Heart left ventricle (tissue), 16 donors: Measurements from ENCODE around the gene NRROS. TPM values are rescaled to one million over a fixed set of nuclear protein-coding genes. Genes with fewer than 3 reads are reported as not detected.

ENCODE experiments used
- ATAC-seq, 4 donors: fragments of 200-7000 bp; cut with Tn5 transposase; one replicate each; pipeline ENCODE4 v1.9.1; 2020 to 2022; ENCODE audit warnings: moderate library complexity in 4 of 4, mild to moderate bottlenecking in 3 of 4, moderate number of reproducible peaks in 1 of 4
- DNase-seq, 5 donors: peaks; one replicate each; pipeline ENCODE4 v3.0.0-alpha.2; 2020
- H3K27ac ChIP-seq, 12 donors: fragments of 200-600 bp; sonication (generic) in 4 of 12; one replicate each; pipeline versions ENCODE4 v1.5.0 to v1.8.0; 2016 to 2022; ENCODE audit warnings: mild to moderate bottlenecking in 2 of 12
- H3K27me3 ChIP-seq, 9 donors: fragments of 200-600 bp; sonication (generic) in 2 of 9; one replicate each; pipeline versions ENCODE4 v1.5.1 to v1.8.0; 2016 to 2022; ENCODE audit warnings: mild to moderate bottlenecking in 3 of 9
- H3K36me3 ChIP-seq, 9 donors: fragments of 200-600 bp; sonication (generic) in 2 of 9; one replicate each; pipeline versions ENCODE4 v1.5.0 to v1.8.0; 2018 to 2022; ENCODE audit warnings: mild to moderate bottlenecking in 2 of 9
- H3K4me1 ChIP-seq, 12 donors: fragments of 200-600 bp; sonication (generic) in 4 of 12; one replicate each; pipeline versions ENCODE4 v1.5.0 to v1.8.0; 2016 to 2022; ENCODE audit warnings: mild to moderate bottlenecking in 3 of 12
- H3K4me3 ChIP-seq, 12 donors: fragments of 200-600 bp; sonication (generic) in 4 of 12; one replicate each; pipeline versions ENCODE4 v1.5.0 to v1.8.0; 2017 to 2022; ENCODE audit warnings: mild to moderate bottlenecking in 9 of 12, moderate library complexity in 4 of 12
- H3K9me3 ChIP-seq, 12 donors: fragments of 200-600 bp; sonication (generic) in 4 of 12; one replicate each; pipeline versions ENCODE4 v1.5.0 to v1.8.0; 2016 to 2022; ENCODE audit warnings: mild to moderate bottlenecking in 1 of 12
- POLR2A ChIP-seq, 2 donors: fragments of 450-650 bp; IDR thresholded peaks; one replicate each; pipeline ENCODE4 v1.6.1; 2017; ENCODE audit warnings: antibody characterized with exemption in 2 of 2, mild to moderate bottlenecking in 2 of 2, moderate library complexity in 2 of 2
- WGBS, 4 donors: extraction: QIAGEN DNeasy Blood & Tissue Kit in 2 of 4; methylation state at CpG; one replicate each; pipeline versions ENCODE4 v1.1.5 to v1.1.7; 2013 to 2018; 5-methylcytosine and 5-hydroxymethylcytosine counted together
- intact Hi-C, 10 donors: fragments of 100-400 bp; cut with DNase I; formaldehyde crosslinking; loops; one replicate each; pipeline versions ENCODE4 v1.11.1 to v1.14.2; 2022
- polyA plus RNA-seq, 2 donors: library from polyadenylated mRNA; stranded (reverse); fragments of 200-250 nt; gene quantifications; one replicate each; pipeline ENCODE4 v1.2.3, GENCODE V29; 2013
- total RNA-seq, 9 donors: library from RNA; depleted of rRNA in 2 of 9; stranded (reverse); fragments of >200 nt in 2 of 9; fragmentation: NEBNext Ultra II Directional in 3 of 9; extraction: Animal tissue kit (Norgen Biotek cat#: 25700) in 3 of 9; gene quantifications; one replicate each; pipeline versions ENCODE4 v1.1.0 to v1.2.4, GENCODE V29; 2016 to 2023
- TF ChIP-seq, protein P1 (sequence below), 12 donors: fragments of 200-600 bp; sonication (generic) in 4 of 12; IDR thresholded peaks; one replicate each; pipeline versions ENCODE4 v1.5.0 to v1.8.0; 2018 to 2022; ENCODE audit warnings: antibody characterized with exemption in 12 of 12, mild to moderate bottlenecking in 5 of 12
- donor health status: ischemic (EF 13 %, LVEDD 7.1; RV severe dilation, severe dysfunction).
- donor health status: healthy with polysubstance abuse.
- donor health status: DM: no; HTN: yes; CAD: no.
- donor health status: DM: no; HTN: no; CAD: no.
- donor health status: ischemic (EF 25% LVEDD 6.9; RV normal size, moderate dysfunction).
- donor health status: ischemic (EF 25% LVEDD 5.7; RV mildly dilated, moderate dysfunction).
- donor health status: healthy.
- donor health status: DM: yes; HTN: yes; CAD: no.
- donor health status: ischemic (EF 35%, LVEDD 5.7; RV mildly dilated, moderate dysfunction).
- donor health status: nonischemic (EF 11% LVEDD 7.7; RV severe dilation, severe dysfunction).
- donor health status: DM: yes; HTN: yes; CAD: no.
- donor health status: PGD.
- donor health status: ischemic (EF 29% LVEDD 5.4; RV normal size, mild dysfunction).
- donor health status: nonischemic (EF 23%, LVEDD 6.1; RV moderate dilation, normal function).

NRROS gene
- total and polyA plus RNA-seq, 11 donors, result 1.4 to 23.8 (median 2.9) TPM

DNA sequence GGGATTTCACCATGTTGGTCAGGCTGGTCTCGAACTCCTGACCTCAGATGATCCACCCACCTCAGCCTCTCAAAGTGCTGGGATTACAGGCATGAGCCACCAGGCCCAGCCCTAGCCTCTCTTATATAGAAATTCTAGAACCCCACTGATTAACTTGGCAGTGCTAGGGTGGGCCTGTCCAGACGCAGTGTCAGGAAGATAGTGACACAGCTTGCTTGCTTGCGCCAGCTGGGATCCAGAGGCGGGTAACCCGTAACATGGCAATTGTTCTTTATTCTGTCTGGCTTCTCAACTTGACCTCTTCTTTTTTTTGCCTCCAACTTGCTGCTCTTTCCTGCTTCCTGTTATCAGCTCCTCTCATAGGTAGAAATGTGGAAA is 56.3 kb downstream of the NRROS start:
- no peak for TF ChIP-seq POLR2A (IDR thresholded peaks at IDR 0.05)
- TF ChIP-seq, protein P1, sequence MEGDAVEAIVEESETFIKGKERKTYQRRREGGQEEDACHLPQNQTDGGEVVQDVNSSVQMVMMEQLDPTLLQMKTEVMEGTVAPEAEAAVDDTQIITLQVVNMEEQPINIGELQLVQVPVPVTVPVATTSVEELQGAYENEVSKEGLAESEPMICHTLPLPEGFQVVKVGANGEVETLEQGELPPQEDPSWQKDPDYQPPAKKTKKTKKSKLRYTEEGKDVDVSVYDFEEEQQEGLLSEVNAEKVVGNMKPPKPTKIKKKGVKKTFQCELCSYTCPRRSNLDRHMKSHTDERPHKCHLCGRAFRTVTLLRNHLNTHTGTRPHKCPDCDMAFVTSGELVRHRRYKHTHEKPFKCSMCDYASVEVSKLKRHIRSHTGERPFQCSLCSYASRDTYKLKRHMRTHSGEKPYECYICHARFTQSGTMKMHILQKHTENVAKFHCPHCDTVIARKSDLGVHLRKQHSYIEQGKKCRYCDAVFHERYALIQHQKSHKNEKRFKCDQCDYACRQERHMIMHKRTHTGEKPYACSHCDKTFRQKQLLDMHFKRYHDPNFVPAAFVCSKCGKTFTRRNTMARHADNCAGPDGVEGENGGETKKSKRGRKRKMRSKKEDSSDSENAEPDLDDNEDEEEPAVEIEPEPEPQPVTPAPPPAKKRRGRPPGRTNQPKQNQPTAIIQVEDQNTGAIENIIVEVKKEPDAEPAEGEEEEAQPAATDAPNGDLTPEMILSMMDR (IDR thresholded peaks at IDR 0.05), result no peak
- Histone ChIP-seq H3K9me3 (no peaks in the 10 kb centered on the region), H3K36me3 (no peaks in the 10 kb centered on the region), H3K4me3 (no peak overlapping the region), H3K4me1 (peaks cover 0 to 29% (median 0%) of the 10 kb centered on the region in 12 donors), H3K27ac (no peak overlapping the region), H3K27me3 (no peaks in the 10 kb centered on the region)
- 85 to 91% (median 89%) methylated on average over 5 of the region's 5 CpGs for WGBS, 4 donors
- ATAC-seq (no peak), DNase-seq (no peak)
- intact Hi-C loops, result no loop called here

DNA sequence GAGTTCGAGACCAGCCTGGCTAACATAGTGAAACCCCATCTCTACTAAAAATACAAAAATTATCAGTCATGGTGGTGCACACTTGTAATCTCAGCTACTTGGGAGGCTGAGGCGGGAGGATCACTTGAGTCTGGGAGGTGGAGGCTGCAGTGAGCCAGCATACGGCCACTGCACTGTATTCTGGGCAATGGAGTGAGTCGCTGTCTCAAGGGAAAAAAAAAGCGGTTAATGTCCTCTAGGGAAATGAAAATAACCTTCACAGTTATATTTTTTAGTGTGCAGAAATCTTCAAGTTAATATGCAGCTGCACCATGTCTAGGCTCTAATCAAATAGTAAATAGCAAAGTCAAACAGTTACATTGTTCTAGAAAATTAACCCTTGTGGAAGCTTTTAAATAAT is 57.8 kb downstream of the NRROS start:
- H3K4me3 ChIP-seq, result no peak overlapping the region
- H3K27me3 ChIP-seq, result no peaks in the 10 kb centered on the region
- H3K27ac ChIP-seq, result no peak overlapping the region
- TF ChIP-seq POLR2A (IDR thresholded peaks at IDR 0.05), result no peak
- TF ChIP-seq, protein P1 (IDR thresholded peaks at IDR 0.05), result no peak
- H3K9me3 ChIP-seq, result no peaks in the 10 kb centered on the region
- DNase-seq (no peak), ATAC-seq (no peak)
- intact Hi-C loops, result no loop called here
- WGBS, 4 donors, result 76 to 90% (median 82%) methylated on average over 5 of the region's 5 CpGs
- H3K4me1 ChIP-seq, result peaks cover 0 to 17% (median 0%) of the 10 kb centered on the region in 12 donors
- H3K36me3 ChIP-seq, result no peaks in the 10 kb centered on the region

DNA sequence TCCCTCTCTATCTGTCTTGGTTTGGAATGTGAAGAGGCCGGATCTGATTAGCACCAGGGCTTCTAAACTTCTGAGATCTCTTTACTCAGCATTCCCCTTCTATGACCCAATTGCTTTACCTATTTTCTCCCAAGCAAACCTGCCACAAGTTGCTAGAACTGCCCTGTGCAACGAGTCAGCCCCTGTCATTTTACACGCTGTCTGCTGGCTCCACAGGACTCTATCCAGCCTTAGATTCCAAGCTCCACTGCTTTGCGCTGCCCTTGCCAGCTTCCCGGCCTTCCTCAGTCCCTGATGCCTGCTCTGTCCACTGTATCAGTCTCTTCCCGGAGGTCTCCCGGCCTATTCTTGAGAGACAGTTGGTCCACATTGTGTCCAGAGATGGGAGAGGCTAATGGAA is 60.3 kb downstream of the NRROS start:
- Histone ChIP-seq H3K4me3 (no peak overlapping the region), H3K27me3 (no peaks in the 10 kb centered on the region), H3K4me1 (no peaks in the 10 kb centered on the region), H3K36me3 (no peaks in the 10 kb centered on the region), H3K27ac (no peak overlapping the region), H3K9me3 (no peaks in the 10 kb centered on the region)
- ATAC-seq (no peak), DNase-seq (no peak)
- WGBS, 4 donors, result 75 to 85% (median 83%) methylated on average over 7 of the region's 7 CpGs
- TF ChIP-seq, protein P1 (IDR thresholded peaks at IDR 0.05), result no peak
- TF ChIP-seq POLR2A (IDR thresholded peaks at IDR 0.05), result no peak
- intact Hi-C loops, result no loop called here

DNA sequence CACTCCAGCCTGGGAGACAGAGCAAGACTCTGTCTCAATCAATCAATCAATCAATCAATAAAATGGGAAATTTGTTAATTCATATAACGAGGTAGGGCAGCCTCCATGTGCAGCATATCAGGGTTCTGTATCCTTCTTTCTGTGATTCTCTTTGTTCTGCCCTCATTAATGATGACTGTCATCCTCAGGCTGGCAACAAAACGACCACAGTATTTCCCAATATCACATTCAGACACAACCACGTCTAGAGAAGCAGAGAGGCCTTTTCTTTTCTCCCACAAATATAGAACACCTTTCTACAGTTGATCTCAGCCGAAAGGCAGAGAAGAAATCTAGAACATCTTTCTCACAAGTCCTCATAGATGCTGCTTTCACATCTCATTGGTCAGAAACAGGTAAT is 61.3 kb downstream of the NRROS start:
- Histone ChIP-seq H3K4me1 (no peaks in the 10 kb centered on the region), H3K36me3 (no peaks in the 10 kb centered on the region), H3K27ac (no peak overlapping the region), H3K9me3 (no peaks in the 10 kb centered on the region), H3K4me3 (no peak overlapping the region), H3K27me3 (no peaks in the 10 kb centered on the region)
- no peak for DNase-seq
- 83 to 87% (median 85%) methylated on average over 4 of the region's 4 CpGs for WGBS, 4 donors
- TF ChIP-seq, protein P1 (IDR thresholded peaks at IDR 0.05), result no peak
- TF ChIP-seq POLR2A (IDR thresholded peaks at IDR 0.05), result no peak
- intact Hi-C loops, result no loop called here
- no peak for ATAC-seq
